ENCODE data around the gene CAPN12.
"Not testable (repeated sequence)": the region's sequence is repeated elsewhere in the genome, so short reads cannot be mapped to it uniquely, and the experiment has no call there.

The CAPN12 gene

GRCh38 chr19:38784224-38784623 is 40.0 kb upstream of the CAPN12 start:
- no peaks in the 10 kb centered on the region for H3K36me3 ChIP-seq (ENCODE audit: insufficient read depth, low read depth, low read length)
- no peaks in the 10 kb centered on the region for H3K27me3 ChIP-seq (ENCODE audit: insufficient read depth, low read length)

GRCh38 chr19:38782212-38782611 is 37.9 kb upstream of the CAPN12 start:
- not testable (repeated sequence) for H3K4me3 ChIP-seq (ENCODE audit: low read length); H3K27me3 ChIP-seq (ENCODE audit: insufficient read depth, low read length); H3K27ac ChIP-seq (ENCODE audit: low read length); H3K9me3 ChIP-seq (ENCODE audit: insufficient read depth, low read depth, low read length); H3K36me3 ChIP-seq (ENCODE audit: insufficient read depth, low read depth, low read length); H3K9ac ChIP-seq (ENCODE audit: low read depth, low read length); H3K4me1 ChIP-seq (ENCODE audit: insufficient read depth, low read length)

More at GRCh38 chr19:38784224-38784623, 40.0 kb upstream of the CAPN12 start:
- Histone ChIP-seq H3K9me3 (ENCODE audit: insufficient read depth, low read depth, low read length) (no peaks in the 10 kb centered on the region), H3K4me1 (ENCODE audit: insufficient read depth, low read length) (no peaks in the 10 kb centered on the region), H3K9ac (ENCODE audit: low read depth, low read length) (no peak overlapping the region), H3K27ac (ENCODE audit: low read length) (no peak overlapping the region), H3K4me3 (ENCODE audit: low read length) (no peak overlapping the region)

- H3K27me3 ChIP-seq (ENCODE audit: insufficient read depth, low read length) = no peaks in the 10 kb centered on the region
- H3K4me3 ChIP-seq (ENCODE audit: low read length) = no peak overlapping the region
- no peak overlapping the region for H3K27ac ChIP-seq (ENCODE audit: low read length)
- no peaks in the 10 kb centered on the region for H3K36me3 ChIP-seq (ENCODE audit: insufficient read depth, low read depth, low read length)
- H3K4me1 ChIP-seq (ENCODE audit: insufficient read depth, low read length) = no peaks in the 10 kb centered on the region
- H3K9ac ChIP-seq (ENCODE audit: low read depth, low read length) = no peak overlapping the region
- H3K9me3 ChIP-seq (ENCODE audit: insufficient read depth, low read depth, low read length) = no peaks in the 10 kb centered on the region
Measured at GRCh38 chr19:38781058-38781457, 36.8 kb upstream of the CAPN12 start.

GRCh38 chr19:38780443-38780842 is 36.2 kb upstream of the CAPN12 start:
- H3K4me3 ChIP-seq (ENCODE audit: low read length) = no peak overlapping the region
- H3K36me3 ChIP-seq (ENCODE audit: insufficient read depth, low read depth, low read length) = no peaks in the 10 kb centered on the region
- no peaks in the 10 kb centered on the region for H3K27me3 ChIP-seq (ENCODE audit: insufficient read depth, low read length)
- no peaks in the 10 kb centered on the region for H3K9me3 ChIP-seq (ENCODE audit: insufficient read depth, low read depth, low read length)
- H3K27ac ChIP-seq (ENCODE audit: low read length) = no peak overlapping the region
- no peaks in the 10 kb centered on the region for H3K4me1 ChIP-seq (ENCODE audit: insufficient read depth, low read length)
- H3K9ac ChIP-seq (ENCODE audit: low read depth, low read length) = no peak overlapping the region

- H3K9ac ChIP-seq (ENCODE audit: low read depth, low read length) = no peak overlapping the region
- no peak overlapping the region for H3K27ac ChIP-seq (ENCODE audit: low read length)
- no peaks in the 10 kb centered on the region for H3K9me3 ChIP-seq (ENCODE audit: insufficient read depth, low read depth, low read length)
- no peaks in the 10 kb centered on the region for H3K27me3 ChIP-seq (ENCODE audit: insufficient read depth, low read length)
- H3K4me1 ChIP-seq (ENCODE audit: insufficient read depth, low read length) = no peaks in the 10 kb centered on the region
- no peaks in the 10 kb centered on the region for H3K36me3 ChIP-seq (ENCODE audit: insufficient read depth, low read depth, low read length)
- H3K4me3 ChIP-seq (ENCODE audit: low read length) = no peak overlapping the region
Measured at GRCh38 chr19:38778733-38779132, 34.5 kb upstream of the CAPN12 start.

- Histone ChIP-seq H3K4me1 (ENCODE audit: insufficient read depth, low read length) (no peaks in the 10 kb centered on the region), H3K36me3 (ENCODE audit: insufficient read depth, low read depth, low read length) (no peaks in the 10 kb centered on the region), H3K9ac (ENCODE audit: low read depth, low read length) (no peak overlapping the region), H3K27ac (ENCODE audit: low read length) (no peak overlapping the region), H3K4me3 (ENCODE audit: low read length) (no peak overlapping the region), H3K27me3 (ENCODE audit: insufficient read depth, low read length) (peaks cover 5% of the 10 kb centered on the region; the same call in 1 of the 2 replicates), H3K9me3 (ENCODE audit: insufficient read depth, low read depth, low read length) (no peaks in the 10 kb centered on the region)
Measured at GRCh38 chr19:38774181-38774950, 30.1 kb upstream of the CAPN12 start.

- H3K36me3 ChIP-seq (ENCODE audit: insufficient read depth, low read depth, low read length) = no peaks in the 10 kb centered on the region
- peaks cover 5% of the 10 kb centered on the region; the same call in 1 of the 2 replicates for H3K27me3 ChIP-seq (ENCODE audit: insufficient read depth, low read length)
- no peaks in the 10 kb centered on the region for H3K9me3 ChIP-seq (ENCODE audit: insufficient read depth, low read depth, low read length)
- H3K4me1 ChIP-seq (ENCODE audit: insufficient read depth, low read length) = no peaks in the 10 kb centered on the region
- H3K4me3 ChIP-seq (ENCODE audit: low read length) = no peak within 1 kb of the TSS
- H3K9ac ChIP-seq (ENCODE audit: low read depth, low read length) = no peak within 1 kb of the TSS
- no peak within 1 kb of the TSS for H3K27ac ChIP-seq (ENCODE audit: low read length)
Measured at GRCh38 chr19:38773469-38774177, 29.3 kb upstream of the CAPN12 start, which contains the start of gene LGALS7. Gene LGALS7 (minus strand): TSS chr19:38773517. CDS start chr19:38773492, 25 bp downstream.

- not testable (repeated sequence) for H3K27me3 ChIP-seq (ENCODE audit: insufficient read depth, low read length); H3K4me3 ChIP-seq (ENCODE audit: low read length)
Measured at GRCh38 chr19:38771569-38771968, 27.3 kb upstream of the CAPN12 start.

GRCh38 chr19:38770949-38771275 is 26.6 kb upstream of the CAPN12 start:
- H3K9ac ChIP-seq (ENCODE audit: low read depth, low read length); H3K9me3 ChIP-seq (ENCODE audit: insufficient read depth, low read depth, low read length); H3K4me3 ChIP-seq (ENCODE audit: low read length); H3K27me3 ChIP-seq (ENCODE audit: insufficient read depth, low read length); H3K4me1 ChIP-seq (ENCODE audit: insufficient read depth, low read length); H3K36me3 ChIP-seq (ENCODE audit: insufficient read depth, low read depth, low read length); H3K27ac ChIP-seq (ENCODE audit: low read length): not testable (repeated sequence)

More at GRCh38 chr19:38771569-38771968, 27.3 kb upstream of the CAPN12 start:
- H3K9me3 ChIP-seq (ENCODE audit: insufficient read depth, low read depth, low read length); H3K9ac ChIP-seq (ENCODE audit: low read depth, low read length); H3K36me3 ChIP-seq (ENCODE audit: insufficient read depth, low read depth, low read length); H3K27ac ChIP-seq (ENCODE audit: low read length); H3K4me1 ChIP-seq (ENCODE audit: insufficient read depth, low read length): not testable (repeated sequence)

GRCh38 chr19:38770228-38770948 is 26.1 kb upstream of the CAPN12 start:
- H3K9ac ChIP-seq (ENCODE audit: low read depth, low read length); H3K27ac ChIP-seq (ENCODE audit: low read length); H3K36me3 ChIP-seq (ENCODE audit: insufficient read depth, low read depth, low read length); H3K27me3 ChIP-seq (ENCODE audit: insufficient read depth, low read length); H3K4me1 ChIP-seq (ENCODE audit: insufficient read depth, low read length); H3K9me3 ChIP-seq (ENCODE audit: insufficient read depth, low read depth, low read length): not testable (repeated sequence)
- peak overlapping the region; percentile 30; the same call in 1 of the 2 replicates for H3K4me3 ChIP-seq (ENCODE audit: low read length)

GRCh38 chr19:38769635-38770211 is 25.4 kb upstream of the CAPN12 start:
- Histone ChIP-seq H3K4me1 (ENCODE audit: insufficient read depth, low read length) (no peaks in the 10 kb centered on the region), H3K27ac (ENCODE audit: low read length) (no peak overlapping the region), H3K36me3 (ENCODE audit: insufficient read depth, low read depth, low read length) (no peaks in the 10 kb centered on the region), H3K9me3 (ENCODE audit: insufficient read depth, low read depth, low read length) (no peaks in the 10 kb centered on the region), H3K27me3 (ENCODE audit: insufficient read depth, low read length) (peaks cover 5% of the 10 kb centered on the region; the same call in 1 of the 2 replicates), H3K4me3 (ENCODE audit: low read length) (peak overlapping the region; percentile 30; the same call in 1 of the 2 replicates), H3K9ac (ENCODE audit: low read depth, low read length) (0 out of 2 replicates have a peak overlapping the region, but pooled peaks have one; percentile 10)
